PC-3 (cell line): ENCODE data around the gene HNF4A.

Experiments used
- EZH2 ChIP-seq: fragments of 300-600 bp; sonication (generic); IDR thresholded peaks from one replicate; pipeline ENCODE4 v1.6.1; 2017; ENCODE audit warnings: antibody characterized with exemption, mild to moderate bottlenecking, low read length; ENCODE audit not compliant: unreplicated experiment
- TF ChIP-seq, protein P1 (sequence below): fragments of 300-600 bp; sonication (generic); conservative IDR thresholded peaks from 2 replicates; pipeline ENCODE4 v1.5.1; 2017; ENCODE audit warnings: antibody characterized with exemption, low read depth, mild to moderate bottlenecking, low read length

DNA sequence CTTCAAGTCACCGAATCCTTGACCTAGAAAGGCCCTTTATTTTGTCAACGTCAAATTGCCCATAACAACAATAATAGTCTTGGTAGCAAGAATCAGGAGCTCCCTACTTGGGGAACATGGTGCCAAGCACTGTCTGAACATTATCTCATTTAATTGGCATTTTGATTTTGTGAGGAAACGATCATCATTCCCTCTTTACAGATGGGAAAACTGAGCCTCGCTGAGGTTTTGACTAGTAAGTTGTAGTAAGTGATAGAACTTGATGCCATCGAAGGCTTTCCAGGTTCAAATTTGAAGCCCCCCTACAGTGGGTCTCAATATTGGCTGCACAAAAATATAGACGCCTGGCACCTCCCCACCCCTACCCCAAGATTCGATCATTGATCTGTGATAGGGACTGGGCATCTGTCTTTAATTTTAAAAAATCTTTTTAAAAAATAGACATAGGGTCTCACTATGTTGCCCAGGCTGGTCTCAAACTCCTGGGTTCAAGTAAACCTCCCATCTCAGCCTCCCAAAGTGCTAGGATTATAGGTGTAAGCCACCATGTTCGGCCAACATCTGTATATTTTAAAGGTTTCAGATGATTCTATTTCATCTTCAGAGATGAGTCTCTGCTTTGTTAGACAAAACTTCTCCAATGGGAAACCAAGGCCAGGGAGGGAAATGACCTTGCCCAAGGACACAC, 36.7 kb downstream of the HNF4A start:
- TF ChIP-seq, protein P1, sequence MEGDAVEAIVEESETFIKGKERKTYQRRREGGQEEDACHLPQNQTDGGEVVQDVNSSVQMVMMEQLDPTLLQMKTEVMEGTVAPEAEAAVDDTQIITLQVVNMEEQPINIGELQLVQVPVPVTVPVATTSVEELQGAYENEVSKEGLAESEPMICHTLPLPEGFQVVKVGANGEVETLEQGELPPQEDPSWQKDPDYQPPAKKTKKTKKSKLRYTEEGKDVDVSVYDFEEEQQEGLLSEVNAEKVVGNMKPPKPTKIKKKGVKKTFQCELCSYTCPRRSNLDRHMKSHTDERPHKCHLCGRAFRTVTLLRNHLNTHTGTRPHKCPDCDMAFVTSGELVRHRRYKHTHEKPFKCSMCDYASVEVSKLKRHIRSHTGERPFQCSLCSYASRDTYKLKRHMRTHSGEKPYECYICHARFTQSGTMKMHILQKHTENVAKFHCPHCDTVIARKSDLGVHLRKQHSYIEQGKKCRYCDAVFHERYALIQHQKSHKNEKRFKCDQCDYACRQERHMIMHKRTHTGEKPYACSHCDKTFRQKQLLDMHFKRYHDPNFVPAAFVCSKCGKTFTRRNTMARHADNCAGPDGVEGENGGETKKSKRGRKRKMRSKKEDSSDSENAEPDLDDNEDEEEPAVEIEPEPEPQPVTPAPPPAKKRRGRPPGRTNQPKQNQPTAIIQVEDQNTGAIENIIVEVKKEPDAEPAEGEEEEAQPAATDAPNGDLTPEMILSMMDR = no peak
- no peak for TF ChIP-seq EZH2
